Effector CD4-positive, alpha-beta T cell (primary cell): ENCODE results near the gene CCHCR1.
"Not testable (repeated sequence)": the region's sequence is repeated elsewhere in the genome, so short reads cannot be mapped to it uniquely, and the experiment has no call there.

Experiments
- DNase-seq: peaks from one replicate; pipeline ENCODE4 v3.0.0-alpha.2; 2020
- total RNA-seq: gene quantifications from one replicate; lab custom pipeline; 2026; lab: John Stamatoyannopoulos, UW

The CCHCR1 gene, protein sequence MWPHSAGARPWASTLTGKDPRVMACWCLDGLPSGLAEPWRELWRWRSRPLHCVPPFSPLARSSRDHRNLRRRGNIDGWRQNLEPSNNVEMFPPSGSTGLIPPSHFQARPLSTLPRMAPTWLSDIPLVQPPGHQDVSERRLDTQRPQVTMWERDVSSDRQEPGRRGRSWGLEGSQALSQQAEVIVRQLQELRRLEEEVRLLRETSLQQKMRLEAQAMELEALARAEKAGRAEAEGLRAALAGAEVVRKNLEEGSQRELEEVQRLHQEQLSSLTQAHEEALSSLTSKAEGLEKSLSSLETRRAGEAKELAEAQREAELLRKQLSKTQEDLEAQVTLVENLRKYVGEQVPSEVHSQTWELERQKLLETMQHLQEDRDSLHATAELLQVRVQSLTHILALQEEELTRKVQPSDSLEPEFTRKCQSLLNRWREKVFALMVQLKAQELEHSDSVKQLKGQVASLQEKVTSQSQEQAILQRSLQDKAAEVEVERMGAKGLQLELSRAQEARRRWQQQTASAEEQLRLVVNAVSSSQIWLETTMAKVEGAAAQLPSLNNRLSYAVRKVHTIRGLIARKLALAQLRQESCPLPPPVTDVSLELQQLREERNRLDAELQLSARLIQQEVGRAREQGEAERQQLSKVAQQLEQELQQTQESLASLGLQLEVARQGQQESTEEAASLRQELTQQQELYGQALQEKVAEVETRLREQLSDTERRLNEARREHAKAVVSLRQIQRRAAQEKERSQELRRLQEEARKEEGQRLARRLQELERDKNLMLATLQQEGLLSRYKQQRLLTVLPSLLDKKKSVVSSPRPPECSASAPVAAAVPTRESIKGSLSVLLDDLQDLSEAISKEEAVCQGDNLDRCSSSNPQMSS
- total RNA-seq, result 21.0 reads per million, percentile 48 among the genes with 10 or more reads in this experiment

DNA sequence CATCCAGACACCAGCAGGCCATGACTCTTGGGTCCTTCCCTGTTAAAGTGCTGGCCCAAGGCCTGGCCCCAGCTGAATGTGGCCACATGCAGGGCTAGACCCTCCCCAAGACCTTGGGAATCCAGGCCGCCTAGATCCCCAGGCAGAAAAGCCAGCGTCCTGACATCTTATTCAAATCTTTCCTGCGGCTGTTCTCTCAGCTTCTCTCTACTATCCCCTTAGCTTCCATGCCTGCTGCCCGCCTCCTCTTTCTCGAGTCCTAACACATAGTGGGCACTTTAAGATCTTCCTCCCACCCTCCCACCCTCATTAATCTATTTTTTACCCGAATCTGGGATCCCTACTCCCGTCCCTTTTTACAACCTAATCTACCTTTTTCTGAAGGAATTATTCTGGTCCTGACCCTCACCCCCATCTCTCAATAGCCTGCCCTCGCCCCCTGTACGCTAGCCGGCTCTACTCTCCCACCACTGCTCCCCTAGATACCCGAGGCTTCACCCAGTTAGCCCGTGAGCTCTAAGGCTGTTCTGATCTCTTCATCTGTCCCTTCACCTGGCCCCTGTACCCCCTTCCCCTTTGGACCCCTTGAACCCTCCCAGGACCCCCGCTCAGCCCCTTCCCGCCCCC, at the start of gene CCHCR1:
Gene CCHCR1, minus strand, starts transcription at position 290 of the 627 bp plus-strand sequence. Its CDS starts 202 bp downstream, at position 88.
- DNase-seq, result no peak

DNA sequence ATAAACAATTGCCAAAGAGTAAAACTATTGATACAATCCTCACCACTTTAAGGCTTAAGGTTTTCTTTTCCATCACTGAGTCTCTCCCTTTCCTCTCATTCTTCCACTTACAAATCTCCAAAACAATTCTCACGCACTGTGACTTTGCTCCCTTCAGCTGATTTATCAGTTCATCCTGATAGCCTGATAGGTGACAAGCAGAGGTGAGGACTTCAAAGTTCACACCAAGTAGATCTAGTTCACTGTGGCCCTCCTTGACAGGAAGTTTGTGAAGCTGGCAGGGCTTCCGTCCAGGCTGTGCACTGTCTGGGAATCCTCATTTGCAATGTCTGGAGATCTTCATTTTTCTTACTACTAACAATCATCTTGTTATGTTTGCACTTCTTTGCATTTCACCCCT, 48.0 kb upstream of the CCHCR1 start:
- DNase-seq, result no peak

DNA sequence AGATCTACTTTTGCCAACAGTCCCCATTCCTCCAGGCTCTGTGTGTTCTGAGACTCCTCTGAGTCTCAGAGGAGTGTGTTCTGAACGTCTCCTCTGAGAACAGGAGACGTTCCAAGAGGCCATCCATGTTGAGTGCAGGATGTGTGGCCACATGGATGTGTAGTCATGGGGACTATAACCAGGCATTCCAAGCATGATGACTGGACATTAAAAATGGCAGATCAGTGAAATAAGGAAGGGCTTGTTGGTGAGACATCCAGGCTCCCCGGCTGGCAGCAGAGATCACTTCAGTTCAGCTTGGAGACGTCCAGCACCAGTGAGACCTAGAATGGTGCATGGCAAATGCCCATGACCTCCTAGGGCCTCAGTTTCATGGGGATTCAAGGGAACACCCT, 47.1 kb upstream of the CCHCR1 start:
- no peak for DNase-seq

DNA sequence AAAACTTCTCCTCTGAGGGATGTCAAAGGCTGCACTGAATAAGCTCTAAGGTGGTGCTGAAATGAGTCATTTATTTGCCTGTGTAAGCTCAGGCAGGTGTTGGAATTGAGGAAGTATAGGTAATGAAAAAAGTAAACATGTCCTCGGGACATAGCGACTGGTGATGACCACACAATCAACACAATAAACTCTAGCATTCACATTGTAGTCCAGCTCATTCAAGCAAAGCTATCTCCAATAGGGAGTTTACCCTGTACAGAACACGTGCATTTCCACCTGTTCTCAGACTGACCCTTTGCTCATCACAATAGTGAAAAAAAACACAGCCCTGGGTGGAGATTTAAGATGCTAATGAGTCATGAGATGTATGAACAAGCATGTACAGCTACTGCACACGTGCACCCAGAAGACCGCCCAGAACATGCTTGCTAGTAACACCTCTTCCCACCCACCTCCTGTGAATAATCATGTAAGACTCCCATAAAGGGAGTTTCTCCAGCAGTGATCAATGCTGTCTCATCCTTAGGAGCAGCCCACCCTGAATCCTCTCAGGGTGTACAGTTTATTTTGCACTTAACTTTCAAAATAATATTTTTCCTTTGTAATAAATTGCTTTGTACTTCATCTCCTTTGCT, 45.9 kb upstream of the CCHCR1 start:
- peak; percentile 53 for DNase-seq

DNA sequence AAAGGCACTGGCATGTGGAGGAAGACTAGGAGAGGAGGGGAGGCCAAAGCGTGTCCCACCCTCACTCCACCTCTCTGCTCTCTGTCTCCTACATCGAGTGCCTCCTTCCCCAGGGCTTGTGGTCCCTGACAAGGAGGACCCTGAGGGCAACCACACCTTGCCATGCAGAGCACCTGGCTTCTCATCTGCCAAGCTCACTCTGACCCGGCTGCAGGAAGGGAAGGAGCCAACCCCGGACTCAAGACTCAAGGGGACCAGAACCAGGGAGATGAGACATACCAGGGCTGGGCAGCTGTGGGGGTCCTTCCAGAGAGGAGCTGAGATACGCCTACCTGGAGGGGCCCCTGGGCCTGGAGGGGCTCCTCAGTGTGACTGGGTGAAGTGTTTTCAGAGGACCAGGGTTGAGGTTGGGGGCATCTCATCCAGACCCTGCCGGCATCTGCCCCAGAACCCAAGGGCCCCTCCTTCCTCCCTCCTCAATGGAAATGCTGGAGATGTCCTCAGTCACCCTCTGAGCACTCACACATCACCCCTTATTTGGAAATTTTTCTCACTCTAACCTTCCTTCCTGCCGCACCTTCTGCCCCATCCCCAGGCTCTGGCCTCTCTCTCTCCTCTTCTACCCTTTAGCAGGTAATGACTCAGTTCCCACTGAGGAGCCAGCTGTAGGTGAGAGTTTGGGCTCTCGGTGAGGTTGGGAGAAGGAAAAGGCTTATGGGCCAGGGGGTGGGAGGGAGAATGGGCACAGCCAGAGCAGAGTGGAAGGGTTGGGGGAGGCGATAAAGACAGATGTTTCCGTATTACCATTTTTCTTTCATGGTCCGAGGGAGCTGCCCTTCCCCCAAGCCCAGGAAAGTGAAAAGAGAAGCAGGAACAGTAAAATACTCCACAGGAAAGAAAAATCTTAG, 44.9 kb upstream of the CCHCR1 start:
- no peak for DNase-seq

DNA sequence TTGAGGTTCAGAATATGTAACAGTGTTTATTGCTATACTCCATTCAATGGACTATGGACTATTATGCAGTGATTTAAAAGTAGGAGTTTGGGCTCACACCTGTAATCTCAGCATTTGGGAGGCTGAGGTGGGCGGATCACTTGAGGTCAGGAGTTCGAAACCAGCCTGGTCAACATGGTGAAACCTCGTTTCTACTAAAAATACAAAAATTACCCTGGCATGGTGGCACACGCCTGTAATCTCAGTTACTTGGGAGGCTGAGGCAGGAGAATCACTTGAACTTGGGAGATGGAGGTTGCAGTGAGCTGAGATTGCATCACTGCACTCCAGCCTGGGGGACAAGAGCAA, 41.5 kb upstream of the CCHCR1 start:
- not testable (repeated sequence) for DNase-seq

DNA sequence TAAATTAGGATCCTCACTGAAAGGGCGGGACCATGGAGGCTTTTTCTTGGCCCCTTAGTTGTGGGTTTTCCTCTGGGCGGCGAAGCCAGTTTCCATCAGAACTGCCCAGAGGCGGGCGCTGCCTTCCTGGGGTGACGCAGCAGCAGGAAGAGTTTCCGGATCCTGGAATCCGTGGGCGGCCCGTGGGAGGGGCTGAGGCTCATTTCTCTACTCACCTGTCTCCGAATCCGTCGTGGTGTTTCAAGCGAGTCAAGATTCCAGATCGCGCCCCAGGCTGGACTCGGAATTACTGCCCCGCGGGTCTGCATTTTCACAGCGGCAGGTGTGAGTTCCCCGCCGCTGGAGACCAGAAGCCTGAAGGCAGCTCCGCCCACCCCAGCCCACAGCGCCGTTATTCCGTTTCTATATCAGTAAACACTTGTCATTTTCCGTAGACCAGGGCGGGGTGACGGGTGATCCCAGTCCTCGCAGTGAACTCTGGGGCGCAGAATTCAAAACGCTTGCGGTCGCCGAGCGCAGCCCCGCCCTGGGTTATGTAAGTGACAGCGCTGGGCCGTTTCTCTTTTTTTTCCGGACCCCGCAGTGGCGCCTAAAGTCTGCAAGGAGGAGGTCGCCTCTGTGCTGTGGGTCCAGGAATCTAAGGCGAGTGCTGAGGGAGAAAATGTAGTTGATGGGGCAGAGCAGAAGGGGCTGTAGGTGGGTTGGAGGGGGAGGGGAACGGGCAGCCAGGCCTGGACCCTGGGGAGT, 40.1 kb upstream of the CCHCR1 start:
- DNase-seq, result peak; percentile 93

DNA sequence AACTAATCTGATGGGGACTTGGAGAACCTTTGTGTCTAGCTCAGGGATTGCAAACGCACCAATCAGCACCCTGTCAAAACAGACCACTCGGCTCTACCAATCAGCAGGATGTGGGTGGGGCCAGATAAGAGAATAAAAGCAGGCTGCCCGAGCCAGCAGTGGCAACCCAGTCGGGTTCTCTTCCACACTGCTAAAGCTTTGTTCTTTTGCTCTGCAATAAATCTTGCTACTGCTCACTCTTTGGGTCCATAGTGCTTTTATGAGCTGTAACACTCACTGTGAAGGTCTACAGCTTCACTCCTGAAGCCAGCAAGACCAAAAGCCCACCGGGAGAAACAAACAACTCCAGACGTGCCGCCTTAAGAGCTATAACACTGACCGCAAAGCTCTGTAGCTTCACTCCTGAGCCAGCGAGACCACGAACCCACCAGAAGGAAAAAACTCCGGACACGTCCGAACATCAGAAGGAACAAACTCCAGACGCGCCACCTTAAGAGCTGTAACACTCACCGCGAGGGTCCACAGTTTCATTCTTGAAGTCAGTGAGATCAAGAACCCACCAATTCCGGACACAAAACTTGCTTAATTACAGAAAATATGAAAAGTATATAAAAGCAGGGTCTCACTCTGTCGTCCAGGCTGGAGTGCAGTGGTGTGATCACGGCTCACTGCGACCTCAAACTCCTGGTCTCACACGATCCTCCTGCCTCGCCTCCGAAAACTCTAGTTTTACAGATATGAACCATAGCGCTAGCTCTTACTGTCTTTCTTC, 38.8 kb upstream of the CCHCR1 start:
- DNase-seq, result not testable (repeated sequence)

DNA sequence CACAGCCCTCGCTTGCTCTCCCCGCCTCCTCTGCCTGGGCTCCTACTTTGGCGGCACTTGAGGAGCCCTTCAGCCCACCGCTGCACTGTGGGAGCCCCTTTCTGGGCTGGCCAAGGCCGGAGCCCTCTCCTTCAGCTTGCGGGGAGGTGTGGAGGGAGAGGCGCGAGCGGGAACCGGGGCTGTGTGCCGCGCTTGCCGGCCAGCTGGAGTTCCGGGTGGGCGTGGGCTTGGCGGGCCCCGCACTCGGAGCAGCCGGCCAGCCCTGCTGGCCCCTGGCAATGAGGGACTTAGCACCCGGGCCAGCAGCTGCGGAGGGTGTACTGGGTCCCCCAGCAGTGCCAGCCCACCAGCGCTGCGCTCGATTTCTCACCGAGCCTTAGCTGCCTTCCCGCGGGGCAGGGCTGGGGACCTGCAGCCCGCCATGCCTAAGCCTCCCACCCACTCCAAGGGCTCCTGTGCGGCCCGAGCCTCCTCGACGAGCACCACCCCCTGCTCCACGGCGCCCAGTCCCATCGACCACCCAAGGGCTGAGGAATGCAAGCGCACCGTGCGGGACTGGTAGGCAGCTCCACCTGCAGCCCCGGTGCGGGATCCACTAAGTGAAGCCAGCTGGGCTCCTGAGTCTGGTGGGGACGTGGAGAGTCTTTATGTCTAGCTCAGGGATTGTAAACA, 37.8 kb upstream of the CCHCR1 start:
- DNase-seq, result not testable (repeated sequence)

DNA sequence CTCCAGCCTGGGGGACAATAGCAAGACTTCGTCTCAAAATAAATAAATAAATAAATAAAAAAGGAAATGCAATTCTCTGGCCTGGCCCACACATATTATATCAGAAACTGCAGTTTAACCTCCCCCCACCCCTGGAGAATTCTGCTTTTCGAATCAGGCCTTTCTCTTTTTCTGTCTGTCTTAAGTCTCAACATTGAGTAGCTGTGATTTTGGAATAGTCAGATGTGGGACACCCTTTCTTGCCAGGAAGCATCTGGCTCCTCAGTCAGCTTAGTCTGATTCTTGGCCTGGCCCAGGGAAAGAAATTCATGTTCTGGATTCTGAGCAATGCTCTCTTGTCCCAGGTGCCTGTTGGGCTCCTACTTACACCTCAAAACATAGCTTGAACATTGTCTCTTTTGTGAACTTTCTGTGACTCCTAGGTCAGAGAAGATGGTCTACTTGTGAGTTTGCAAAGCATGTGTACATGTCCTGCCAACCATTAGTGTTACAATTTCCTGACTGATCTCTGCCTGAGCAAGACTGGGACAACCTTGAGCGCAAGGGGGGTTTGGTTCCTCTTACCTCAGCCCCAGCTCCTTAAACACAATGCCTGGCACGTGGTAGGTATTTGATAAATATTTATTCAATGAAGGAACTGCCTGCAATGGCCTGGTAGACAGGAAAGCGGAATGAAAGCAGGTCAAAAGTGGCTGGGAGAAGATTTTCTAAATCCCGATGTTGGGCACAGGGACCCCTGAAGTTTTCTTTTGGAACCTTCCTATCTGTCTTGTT, 36.6 kb upstream of the CCHCR1 start:
- DNase-seq, result no peak

DNA sequence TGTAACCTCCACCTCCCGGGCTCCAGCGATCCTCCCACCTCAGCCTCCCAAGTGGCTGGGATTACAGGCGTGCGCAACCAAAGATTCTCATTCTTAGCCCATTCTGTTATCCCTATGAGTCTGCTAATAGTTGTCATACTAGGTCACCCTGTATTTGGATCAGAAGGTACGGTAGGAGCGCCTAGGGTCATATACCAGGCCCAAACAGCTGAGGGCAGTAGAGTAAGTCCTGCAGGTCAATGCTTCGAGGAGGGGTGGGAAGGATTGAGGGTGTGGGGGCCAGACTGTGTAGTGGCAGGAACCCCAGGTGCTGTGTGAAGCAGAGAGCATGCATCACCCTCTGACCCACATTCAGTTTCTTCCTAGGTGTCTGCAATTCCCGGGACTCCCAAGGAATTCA, 35.6 kb upstream of the CCHCR1 start:
- DNase-seq, result no peak

DNA sequence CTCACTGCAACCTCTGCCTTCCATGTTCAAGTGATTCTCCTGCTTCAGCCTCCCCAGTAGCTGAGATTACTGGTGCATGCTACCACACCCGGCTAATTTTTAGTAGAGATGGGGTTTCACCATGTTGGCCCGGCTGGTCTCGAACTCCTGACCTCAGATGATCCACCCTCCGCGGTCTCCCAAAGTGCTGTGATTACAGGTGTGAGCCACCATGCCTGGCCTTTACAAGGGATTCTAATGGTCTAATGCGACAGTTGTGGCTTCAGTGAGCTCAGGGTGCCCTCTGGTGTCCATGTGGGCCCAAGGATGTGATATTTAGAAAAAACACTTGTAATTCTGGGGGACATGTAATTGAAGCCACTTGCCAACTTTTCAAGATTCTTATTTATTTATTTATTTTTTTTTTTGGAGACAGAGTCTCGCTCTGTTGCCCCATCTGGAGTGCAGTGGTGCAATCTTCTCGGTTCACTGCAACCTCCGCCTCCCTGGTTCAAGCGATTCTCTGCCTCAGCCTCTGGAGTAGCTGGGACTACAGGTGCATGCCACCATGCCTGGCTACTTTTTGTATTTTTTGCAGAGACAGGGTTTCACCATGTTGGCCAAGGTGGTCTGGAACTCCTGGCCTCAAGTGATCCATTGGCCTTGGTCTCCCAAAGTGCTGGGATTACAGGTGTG, 35.0 kb upstream of the CCHCR1 start:
- peak; percentile 36 for DNase-seq

DNA sequence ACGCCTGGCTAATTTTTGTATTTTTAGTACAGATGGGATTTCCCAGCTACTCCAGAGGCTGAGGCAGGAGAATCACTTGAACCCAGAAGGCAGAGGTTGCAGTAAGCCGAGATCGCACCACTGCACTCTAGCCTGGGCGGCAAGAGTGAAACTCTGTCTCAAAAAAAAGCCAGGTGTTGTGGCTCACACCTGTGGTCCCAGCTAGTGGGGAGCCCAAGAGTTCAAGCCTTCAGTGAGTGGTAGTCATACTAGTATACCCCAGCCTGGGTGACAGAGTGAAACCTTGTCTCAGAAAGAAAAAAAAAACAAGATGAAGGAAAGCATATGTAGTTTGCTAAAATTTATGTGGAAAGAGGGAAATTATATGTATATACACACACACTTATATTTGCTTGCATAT, 32.9 kb upstream of the CCHCR1 start:
- no peak for DNase-seq

DNA sequence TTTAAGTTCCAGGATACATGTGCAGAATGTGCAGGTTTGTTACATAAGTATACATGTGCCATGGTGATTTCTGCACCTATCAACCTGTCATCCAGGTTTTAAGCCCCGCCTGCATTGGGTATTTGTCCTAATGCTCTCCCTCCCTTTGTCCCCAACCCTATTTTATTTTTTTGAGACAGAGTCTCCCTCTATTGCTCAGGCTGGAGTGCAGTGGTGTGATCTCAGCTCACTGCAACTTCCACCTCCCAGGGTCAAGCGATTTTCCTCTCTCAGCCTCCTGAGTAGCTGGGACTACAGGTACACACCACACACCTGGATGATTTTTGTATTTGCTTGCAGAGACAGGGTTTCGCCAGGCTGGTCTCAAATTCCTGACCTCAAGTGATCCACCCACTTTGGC, 31.6 kb upstream of the CCHCR1 start:
- DNase-seq, result not testable (repeated sequence)

DNA sequence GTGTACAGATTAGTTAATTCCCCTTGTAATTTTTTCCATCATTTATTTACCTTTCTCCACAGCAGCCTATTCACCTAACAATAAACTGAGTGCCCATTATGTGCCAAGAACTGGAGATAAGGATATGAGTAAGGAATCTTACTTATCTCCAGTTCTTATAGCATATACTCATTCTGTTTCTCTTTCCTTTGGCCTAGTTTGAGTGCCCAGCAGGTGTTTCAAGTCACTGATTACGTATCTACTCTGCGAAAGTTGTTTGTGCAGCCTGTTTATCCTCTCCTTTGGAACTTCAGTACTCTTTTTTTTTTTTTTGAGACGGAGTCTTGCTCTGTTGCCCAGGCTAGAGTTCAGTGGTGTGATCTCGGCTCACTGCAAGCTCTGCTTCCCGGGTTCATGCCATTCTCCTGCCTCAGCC, 30.2 kb upstream of the CCHCR1 start:
- no peak for DNase-seq

DNA sequence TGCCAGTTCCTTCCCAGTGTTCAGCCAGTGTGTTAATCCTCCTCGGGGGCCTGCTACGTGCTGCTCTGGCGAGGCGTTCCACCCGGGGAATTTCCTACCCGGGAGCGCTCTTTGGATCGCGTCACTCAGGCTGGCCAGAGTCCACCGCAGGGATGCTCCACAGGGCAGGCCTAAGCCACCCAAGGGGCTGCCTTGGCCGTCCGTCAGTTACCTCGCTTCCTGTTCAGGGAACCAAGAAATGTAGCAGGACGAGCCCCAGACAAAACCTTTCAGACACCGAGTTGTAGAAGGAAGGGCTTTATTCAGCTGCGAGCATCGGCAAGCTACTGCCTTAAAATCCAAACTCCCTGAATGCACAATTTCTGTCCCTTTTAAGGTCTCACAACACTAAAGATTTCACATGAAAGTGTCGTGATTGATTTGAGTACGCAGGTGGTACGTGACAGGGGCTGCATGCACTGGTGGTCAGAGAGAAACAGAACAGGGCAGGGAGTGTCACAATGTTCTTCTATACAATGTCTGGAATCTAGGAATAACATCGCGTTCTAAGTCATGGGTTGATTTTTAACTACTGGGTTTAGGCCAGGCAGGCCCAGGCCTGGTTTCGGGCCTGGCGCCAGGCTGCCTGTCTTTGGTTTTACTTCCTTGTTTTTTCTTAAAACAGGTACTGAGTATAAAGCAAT, 28.6 kb upstream of the CCHCR1 start:
- DNase-seq, result no peak

DNA sequence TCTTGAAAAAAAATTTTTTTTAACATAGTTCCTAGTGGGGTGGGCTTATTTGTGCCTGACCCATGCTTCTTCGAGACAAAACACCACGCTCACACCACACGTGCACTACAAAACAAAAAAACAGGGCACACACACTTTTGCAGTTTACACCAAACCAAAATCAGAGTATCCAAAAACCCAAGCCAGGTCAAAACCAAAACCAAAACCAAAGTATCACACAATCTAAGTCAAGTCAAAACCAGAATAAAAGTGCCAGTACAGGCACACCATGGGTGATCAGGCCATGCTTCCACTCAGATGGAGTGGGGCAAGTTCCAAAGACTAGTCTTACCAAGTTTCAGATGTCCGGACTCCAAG, 28.1 kb upstream of the CCHCR1 start:
- DNase-seq, result not testable (repeated sequence)

DNA sequence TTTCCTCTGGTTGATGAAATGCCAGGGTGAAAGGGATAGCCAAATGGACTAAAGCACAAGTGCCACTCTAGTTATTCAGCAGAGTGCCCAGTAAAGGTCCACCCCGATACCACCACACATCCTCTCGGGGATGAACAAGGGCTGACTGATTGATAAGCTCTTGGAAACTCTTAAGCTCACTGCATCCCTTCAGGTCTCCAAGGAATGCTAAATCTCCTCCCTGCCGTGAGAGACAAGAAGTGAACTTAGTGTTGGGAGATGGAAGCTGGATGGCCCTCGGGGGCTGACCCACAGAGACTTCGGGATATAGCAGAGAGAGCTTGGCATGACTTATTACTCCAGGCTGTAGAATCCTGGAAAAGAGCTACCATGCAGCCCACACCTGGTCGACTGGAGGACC, 26.3 kb upstream of the CCHCR1 start:
- not testable (repeated sequence) for DNase-seq
